Measurements from ENCODE around the gene PDE3B.

The PDE3B gene

GRCh38 chr11:14886513-14886912, 242.9 kb downstream of the PDE3B start:
- no peak for DNase-seq (ENCODE audit: low read depth, low spot score)
- CTCF ChIA-PET: no interaction called here
- no peak overlapping the region for H3K4me3 ChIP-seq (ENCODE audit: low read depth, low read length)
- POLR2A ChIA-PET: no interaction called here
- no peak for TF ChIP-seq CTCF (IDR thresholded peaks at IDR 0.05; ENCODE audit: insufficient read depth, low read length, missing control alignments)

GRCh38 chr11:14891143-14892035, 247.8 kb downstream of the PDE3B start:
- POLR2A ChIA-PET: interaction anchor here (0.7 kb wide), 1 partner anchor 371 kb away, joined by 3 read pairs; the partner anchor contains the start of gene PSMA1
- no peak for DNase-seq (ENCODE audit: low read depth, low spot score)

GRCh38 chr11:14892036-14892556, 248.5 kb downstream of the PDE3B start, which contains the start of gene CYP2R1:
TSS of gene CYP2R1 (minus strand) at chr11:14892231. CDS start at chr11:14892205, 26 bp downstream.
- H3K4me3 ChIP-seq (ENCODE audit: low read depth, low read length): peak within 1 kb of the TSS; percentile 89
- CTCF ChIA-PET: interaction anchor here (0.7 to 9.0 kb wide), 4 partner anchors 8 to 32 kb away, joined by 3 to 94 read pairs (median 4); no protein-coding TSS in a partner anchor
- no peak for TF ChIP-seq CTCF (IDR thresholded peaks at IDR 0.05; ENCODE audit: insufficient read depth, low read length, missing control alignments)
- POLR2A ChIA-PET: interaction anchor here (0.7 kb wide), 1 partner anchor 372 kb away, joined by 3 read pairs; the partner anchor contains the start of gene PSMA1
- DNase-seq (ENCODE audit: low read depth, low spot score): peak; percentile 80

More at GRCh38 chr11:14891143-14892035, 247.8 kb downstream of the PDE3B start:
- H3K4me3 ChIP-seq (ENCODE audit: low read depth, low read length): peak overlapping the region; percentile 89
- CTCF ChIA-PET: interaction anchor here (0.7 to 9.0 kb wide), 5 partner anchors 9 to 31 kb away, joined by 3 to 94 read pairs (median 3); no protein-coding TSS in a partner anchor
- no peak for TF ChIP-seq CTCF (IDR thresholded peaks at IDR 0.05; ENCODE audit: insufficient read depth, low read length, missing control alignments)

DNA sequence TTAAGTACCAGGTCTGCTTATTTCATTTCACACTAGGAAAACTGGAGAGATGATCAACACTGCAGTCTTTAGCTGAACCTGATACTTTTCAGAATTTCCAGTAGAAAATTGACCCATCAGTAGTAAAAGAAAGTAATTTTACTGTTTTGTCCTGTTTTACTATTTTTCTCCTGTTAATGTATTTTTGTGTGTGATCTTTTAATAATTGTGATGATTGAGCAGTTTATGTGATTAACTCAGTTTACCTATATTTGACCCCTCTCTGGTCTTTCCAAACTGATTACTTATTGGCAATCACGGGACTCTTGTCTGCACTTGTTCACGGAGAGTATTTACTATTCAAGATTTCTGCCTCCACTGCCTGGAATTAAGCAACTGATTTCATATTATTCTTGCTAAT, 249.0 kb downstream of the PDE3B start:
- DNase-seq (ENCODE audit: low read depth, low spot score): no peak
- CTCF ChIA-PET: interaction anchor here (1.3 to 9.0 kb wide), 3 partner anchors 8 to 14 kb away, joined by 3 to 94 read pairs (median 5); no protein-coding TSS in a partner anchor
- POLR2A ChIA-PET: interaction anchor here (0.7 kb wide), 1 partner anchor 372 kb away, joined by 3 read pairs; the partner anchor contains the start of gene PSMA1
- H3K4me3 ChIP-seq (ENCODE audit: low read depth, low read length): peak overlapping the region; percentile 89
- TF ChIP-seq CTCF (IDR thresholded peaks at IDR 0.05; ENCODE audit: insufficient read depth, low read length, missing control alignments): no peak

DNA sequence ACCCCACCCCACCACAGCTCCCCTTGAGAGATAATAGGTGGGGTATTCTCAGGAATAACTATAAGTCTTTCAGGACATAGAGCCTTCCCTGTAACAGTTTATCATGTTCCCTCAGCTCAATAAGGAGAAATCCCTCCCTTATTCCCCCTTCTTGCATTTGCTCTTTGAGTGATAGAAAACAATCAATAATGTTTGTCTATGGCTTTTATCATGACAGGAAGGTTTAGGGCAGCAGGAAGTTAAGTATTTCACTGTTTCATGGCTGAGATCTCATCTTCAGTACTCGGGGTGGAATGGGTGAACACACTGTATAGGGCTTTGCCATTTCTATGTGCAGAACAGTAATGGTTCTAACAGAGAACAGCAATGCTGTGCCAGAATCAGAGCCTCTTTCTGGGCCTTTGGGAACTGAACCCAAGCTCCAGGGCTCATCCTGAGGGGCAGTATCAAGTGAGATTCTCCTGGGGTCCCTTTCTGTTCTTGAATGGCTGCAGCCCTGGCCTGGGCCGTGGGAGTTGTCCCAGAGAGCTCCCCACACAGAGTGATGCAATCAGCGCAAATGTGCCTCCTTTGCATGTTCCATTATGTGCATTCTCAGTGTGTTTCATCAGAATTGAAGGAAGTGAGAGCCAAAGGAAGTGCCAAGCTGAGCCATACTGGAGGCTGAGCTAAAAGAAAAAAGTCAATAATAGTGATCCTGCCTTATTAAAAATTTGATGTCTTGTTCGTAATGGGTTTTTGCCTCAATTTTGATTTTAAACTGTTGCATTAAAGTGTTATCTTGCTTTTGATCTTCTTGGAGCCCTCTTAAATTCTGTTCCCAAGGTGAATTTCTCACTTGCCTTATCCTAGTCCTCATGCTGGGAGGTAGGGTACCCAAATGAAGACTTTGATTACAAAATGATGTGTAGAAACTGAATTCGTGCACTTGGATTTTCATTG, 251.3 kb downstream of the PDE3B start:
- no peak for DNase-seq (ENCODE audit: low read depth, low spot score)
- CTCF ChIA-PET: interaction anchor here (1.3 to 9.0 kb wide), 2 partner anchors 12 to 207 kb away, joined by 4 to 94 read pairs; no protein-coding TSS in a partner anchor

More for the DNA sequence above, 251.3 kb downstream of the PDE3B start:
- TF ChIP-seq CTCF (IDR thresholded peaks at IDR 0.05; ENCODE audit: insufficient read depth, low read length, missing control alignments): no peak
- POLR2A ChIA-PET: no interaction called here
- no peak overlapping the region for H3K4me3 ChIP-seq (ENCODE audit: low read depth, low read length)

Data from AG04449 (cell line).